Neural crest cell (in vitro differentiated cells): ENCODE measurements around the gene PDGFD. TPM values are rescaled to one million over a fixed set of nuclear protein-coding genes. Genes with fewer than 3 reads are reported as not detected.

Experiments used
- DNase-seq: peaks from one replicate; pipeline ENCODE4 v3.0.0; 2021; ENCODE audit warnings: low read depth, mixed read lengths, low spot score
- H3K27ac Mint-ChIP-seq: one replicate; pipeline ENCODE4 v1.8.0; 2021; ENCODE audit warnings: mild to moderate bottlenecking, mixed read lengths; ENCODE audit not compliant: unreplicated experiment
- H3K27me3 Mint-ChIP-seq: 2 replicates; pipeline ENCODE4 v1.8.0; 2021; ENCODE audit warnings: low read depth, mild to moderate bottlenecking, mixed read lengths
- H3K36me3 Mint-ChIP-seq: 2 replicates; pipeline ENCODE4 v1.8.0; 2021; ENCODE audit warnings: low read depth, mild to moderate bottlenecking, mixed read lengths
- H3K4me1 Mint-ChIP-seq: 2 replicates; pipeline ENCODE4 v1.8.0; 2021; ENCODE audit warnings: mixed read lengths
- H3K4me3 Mint-ChIP-seq: one replicate; pipeline ENCODE4 v1.8.0; 2021; ENCODE audit warnings: mild to moderate bottlenecking, mixed read lengths
- H3K9me3 Mint-ChIP-seq: 2 replicates; pipeline ENCODE4 v1.8.0; 2021; ENCODE audit warnings: mixed read lengths
- total RNA-seq: library from RNA; stranded (reverse); gene quantifications from 2 replicates; pipeline ENCODE4 v1.2.1, GENCODE V29; 2021
- TF ChIP-seq, protein P1 (sequence below): fragments of 200-600 bp; sonication (generic); conservative IDR thresholded peaks from 2 replicates; pipeline ENCODE4 v1.5.0; 2021; ENCODE audit warnings: antibody characterized with exemption, mild to moderate bottlenecking

PDGFD gene
- total RNA-seq, 1 donor from 2014 or later = 3.4 TPM

DNA sequence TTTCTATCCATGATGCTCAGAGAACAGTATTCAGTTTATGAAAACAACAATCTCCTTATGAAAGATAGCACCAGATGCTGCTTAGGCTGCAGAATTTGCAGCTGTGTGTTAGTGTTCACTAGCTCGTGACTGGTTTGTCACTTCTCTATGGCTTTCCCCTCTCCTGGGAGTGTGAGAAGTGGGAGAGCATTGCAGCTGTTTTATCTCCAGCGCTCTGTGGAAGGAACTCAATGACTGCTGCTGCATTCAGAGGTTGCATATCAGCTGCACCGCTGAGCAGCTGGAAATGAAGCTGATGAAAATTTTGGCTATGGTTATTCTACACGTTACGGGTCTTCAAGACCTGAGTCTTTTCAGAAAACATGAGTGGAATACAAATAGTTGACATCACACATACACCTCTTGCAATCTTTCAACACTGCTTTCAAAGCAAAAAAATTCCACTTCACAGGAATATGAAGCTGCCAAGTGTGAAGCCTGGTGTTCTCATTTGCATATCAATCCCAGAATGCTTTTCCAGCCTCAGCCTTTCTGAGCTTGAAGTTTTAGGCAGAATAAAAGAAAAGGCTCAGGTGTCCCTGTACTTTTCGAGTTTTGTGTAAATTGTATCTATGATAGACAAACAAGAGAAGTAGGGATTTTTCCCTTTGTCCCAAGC lies 276.8 kb downstream of the PDGFD start:
- TF ChIP-seq, protein P1, sequence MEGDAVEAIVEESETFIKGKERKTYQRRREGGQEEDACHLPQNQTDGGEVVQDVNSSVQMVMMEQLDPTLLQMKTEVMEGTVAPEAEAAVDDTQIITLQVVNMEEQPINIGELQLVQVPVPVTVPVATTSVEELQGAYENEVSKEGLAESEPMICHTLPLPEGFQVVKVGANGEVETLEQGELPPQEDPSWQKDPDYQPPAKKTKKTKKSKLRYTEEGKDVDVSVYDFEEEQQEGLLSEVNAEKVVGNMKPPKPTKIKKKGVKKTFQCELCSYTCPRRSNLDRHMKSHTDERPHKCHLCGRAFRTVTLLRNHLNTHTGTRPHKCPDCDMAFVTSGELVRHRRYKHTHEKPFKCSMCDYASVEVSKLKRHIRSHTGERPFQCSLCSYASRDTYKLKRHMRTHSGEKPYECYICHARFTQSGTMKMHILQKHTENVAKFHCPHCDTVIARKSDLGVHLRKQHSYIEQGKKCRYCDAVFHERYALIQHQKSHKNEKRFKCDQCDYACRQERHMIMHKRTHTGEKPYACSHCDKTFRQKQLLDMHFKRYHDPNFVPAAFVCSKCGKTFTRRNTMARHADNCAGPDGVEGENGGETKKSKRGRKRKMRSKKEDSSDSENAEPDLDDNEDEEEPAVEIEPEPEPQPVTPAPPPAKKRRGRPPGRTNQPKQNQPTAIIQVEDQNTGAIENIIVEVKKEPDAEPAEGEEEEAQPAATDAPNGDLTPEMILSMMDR = no peak
- Mint-ChIP-seq H3K4me3 (no peak overlapping the region), H3K27me3 (no peaks in the 10 kb centered on the region), H3K9me3 (peaks cover 3% of the 10 kb centered on the region), H3K4me1 (peaks cover 6% of the 10 kb centered on the region), H3K27ac (no peak overlapping the region), H3K36me3 (no peaks in the 10 kb centered on the region)
- no peak for DNase-seq

DNA sequence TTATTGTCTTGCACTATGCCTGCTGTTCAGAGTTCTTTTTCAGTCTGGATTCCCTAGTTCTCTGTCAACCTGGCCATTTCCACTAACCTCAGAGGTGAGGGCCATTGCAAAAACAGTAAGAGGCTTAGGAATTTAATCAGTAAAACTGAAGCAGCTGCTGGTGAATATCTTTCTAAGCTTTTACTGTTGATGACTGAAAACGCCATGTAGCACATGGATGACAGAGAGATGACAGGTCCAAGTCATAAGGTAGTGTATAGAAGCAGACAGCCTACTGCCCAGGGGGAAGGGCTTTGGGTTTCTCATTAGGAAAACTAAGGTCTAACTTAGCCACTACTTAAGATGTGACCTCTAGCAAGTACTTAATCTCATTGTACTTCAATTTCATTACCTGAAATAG lies 280.1 kb downstream of the PDGFD start:
- no peak overlapping the region for H3K4me3 Mint-ChIP-seq

DNA sequence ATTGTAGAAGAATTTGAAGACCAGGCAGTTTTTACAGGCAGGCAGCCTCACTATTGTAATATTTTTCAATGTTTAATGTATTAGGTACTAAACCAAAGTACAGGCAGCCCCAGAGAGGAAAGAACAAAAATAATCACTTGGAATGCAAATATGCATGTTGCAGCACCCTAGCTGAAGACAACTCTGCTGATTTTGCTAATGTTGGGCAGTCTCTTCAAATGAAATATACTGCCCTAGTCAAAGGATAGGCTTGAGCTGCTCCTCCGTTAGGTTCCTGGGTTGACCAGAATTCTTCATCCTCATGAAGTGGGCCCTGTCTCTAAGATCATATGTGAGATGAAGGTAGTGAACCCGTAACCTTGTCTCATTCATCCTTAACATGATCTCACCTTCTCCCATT lies 280.7 kb downstream of the PDGFD start:
- H3K4me3 Mint-ChIP-seq = no peak overlapping the region
- no peaks in the 10 kb centered on the region for H3K36me3 Mint-ChIP-seq
- H3K9me3 Mint-ChIP-seq = no peaks in the 10 kb centered on the region
- H3K27ac Mint-ChIP-seq = no peak overlapping the region
- H3K4me1 Mint-ChIP-seq = no peaks in the 10 kb centered on the region
- no peaks in the 10 kb centered on the region for H3K27me3 Mint-ChIP-seq
- no peak for DNase-seq
- TF ChIP-seq, protein P1 = no peak

More for the DNA sequence above, 280.1 kb downstream of the PDGFD start:
- Mint-ChIP-seq H3K9me3 (no peaks in the 10 kb centered on the region), H3K27ac (no peak overlapping the region), H3K4me1 (peaks cover 6% of the 10 kb centered on the region), H3K27me3 (no peaks in the 10 kb centered on the region), H3K36me3 (no peaks in the 10 kb centered on the region)
- TF ChIP-seq, protein P1 = no peak
- no peak for DNase-seq

DNA sequence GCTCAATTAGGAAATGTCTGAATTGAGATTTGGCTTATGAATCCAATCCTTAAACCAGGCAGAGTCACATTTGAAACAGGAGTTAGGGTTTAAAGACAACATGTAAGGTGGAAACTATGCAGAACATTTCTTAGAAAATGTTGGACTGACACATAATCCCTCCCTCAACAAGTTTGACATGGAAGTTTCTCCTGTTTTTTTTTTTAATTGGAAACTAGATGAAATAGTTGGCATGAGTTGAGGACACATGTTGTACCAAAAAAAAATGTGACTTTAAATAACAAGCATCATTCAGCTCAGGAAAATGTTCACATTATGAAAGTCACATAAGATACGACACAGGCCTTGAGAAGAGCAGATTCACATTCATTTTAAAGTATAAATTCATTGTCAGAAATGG lies 282.4 kb downstream of the PDGFD start:
- Mint-ChIP-seq H3K4me3 (no peak overlapping the region), H3K4me1 (no peaks in the 10 kb centered on the region), H3K9me3 (peaks cover 3% of the 10 kb centered on the region), H3K27me3 (no peaks in the 10 kb centered on the region), H3K27ac (no peak overlapping the region), H3K36me3 (no peaks in the 10 kb centered on the region)
- DNase-seq = no peak
- TF ChIP-seq, protein P1 = no peak

DNA sequence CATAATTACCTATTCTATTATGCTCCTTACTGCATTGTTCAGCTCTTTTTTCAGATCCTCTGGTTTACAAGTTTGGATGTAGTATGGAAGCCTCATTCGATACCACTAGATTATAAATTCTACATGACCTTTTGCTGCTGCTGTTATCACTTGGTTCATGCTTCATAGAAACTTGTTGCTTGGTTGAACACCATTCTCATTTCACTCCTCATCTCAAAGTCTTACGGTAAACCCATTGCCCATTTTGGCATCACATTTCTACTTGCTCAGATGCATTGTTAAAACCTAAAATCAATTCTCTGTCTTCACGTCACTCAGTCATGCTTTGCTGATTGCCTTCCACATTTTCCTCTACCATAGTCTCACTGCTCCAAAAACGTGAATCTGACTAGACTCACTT lies 283.0 kb downstream of the PDGFD start:
- Mint-ChIP-seq H3K27me3 (no peaks in the 10 kb centered on the region), H3K27ac (no peak overlapping the region), H3K4me3 (no peak overlapping the region), H3K4me1 (no peaks in the 10 kb centered on the region), H3K9me3 (peaks cover 3% of the 10 kb centered on the region), H3K36me3 (no peaks in the 10 kb centered on the region)
- DNase-seq = no peak
- TF ChIP-seq, protein P1 = no peak
